ENCODE data around the gene GUCA1A. TPM values are rescaled to one million over a fixed set of nuclear protein-coding genes. Genes with fewer than 3 reads are reported as not detected.
A peak's percentile ranks its signal among the peaks of the same experiment; 100 is the strongest.

Gene GUCA1A
- total RNA-seq, 3 donors from 2014 or later, result not detected

GRCh38 chr6:42221546-42221945 lies 48.4 kb downstream of the GUCA1A start:
- peaks cover 23% of the 10 kb centered on the region for H3K4me1 Mint-ChIP-seq (ENCODE audit: low read depth)
- H3K4me3 Mint-ChIP-seq, result no peak overlapping the region
- no peak for DNase-seq
- H3K36me3 Mint-ChIP-seq (ENCODE audit: insufficient read depth), result peaks cover 3% of the 10 kb centered on the region
- ATAC-seq, result no peak
- H3K27me3 Mint-ChIP-seq (ENCODE audit: low read depth), result no peaks in the 10 kb centered on the region
- H3K9me3 Mint-ChIP-seq, result no peaks in the 10 kb centered on the region

GRCh38 chr6:42222448-42222847 lies 49.3 kb downstream of the GUCA1A start:
- Mint-ChIP-seq H3K27me3 (ENCODE audit: low read depth) (no peaks in the 10 kb centered on the region), H3K4me3 (no peak overlapping the region), H3K36me3 (ENCODE audit: insufficient read depth) (peaks cover 3% of the 10 kb centered on the region), H3K9me3 (no peaks in the 10 kb centered on the region), H3K4me1 (ENCODE audit: low read depth) (peaks cover 18% of the 10 kb centered on the region)
- DNase-seq (no peak), ATAC-seq (no peak)

- H3K9me3 Mint-ChIP-seq, result no peaks in the 10 kb centered on the region
- no peaks in the 10 kb centered on the region for H3K27me3 Mint-ChIP-seq (ENCODE audit: low read depth)
- H3K4me3 Mint-ChIP-seq, result peak overlapping the region; percentile 47
- peaks cover 15% of the 10 kb centered on the region for H3K4me1 Mint-ChIP-seq (ENCODE audit: low read depth)
- DNase-seq (no peak), ATAC-seq (peak; percentile 100)
- H3K36me3 Mint-ChIP-seq (ENCODE audit: insufficient read depth), result peaks cover 3% of the 10 kb centered on the region
These were observed 51.3 kb downstream of the GUCA1A start for GRCh38 chr6:42224222-42225028.

GRCh38 chr6:42225029-42225339 lies 51.8 kb downstream of the GUCA1A start:
- ATAC-seq, result no peak
- H3K36me3 Mint-ChIP-seq (ENCODE audit: insufficient read depth), result peaks cover 3% of the 10 kb centered on the region
- peaks cover 15% of the 10 kb centered on the region for H3K4me1 Mint-ChIP-seq (ENCODE audit: low read depth)
- H3K27me3 Mint-ChIP-seq (ENCODE audit: low read depth), result no peaks in the 10 kb centered on the region
- H3K9me3 Mint-ChIP-seq, result no peaks in the 10 kb centered on the region
- DNase-seq, result no peak
- H3K4me3 Mint-ChIP-seq, result no peak overlapping the region

GRCh38 chr6:42225419-42225818 lies 52.3 kb downstream of the GUCA1A start:
- DNase-seq (no peak), ATAC-seq (no peak)
- Mint-ChIP-seq H3K36me3 (ENCODE audit: insufficient read depth) (peaks cover 6% of the 10 kb centered on the region), H3K4me3 (no peak overlapping the region), H3K9me3 (no peaks in the 10 kb centered on the region), H3K27me3 (ENCODE audit: low read depth) (no peaks in the 10 kb centered on the region), H3K4me1 (ENCODE audit: low read depth) (peaks cover 15% of the 10 kb centered on the region)

GRCh38 chr6:42226161-42226611 lies 53.0 kb downstream of the GUCA1A start:
- Mint-ChIP-seq H3K4me1 (ENCODE audit: low read depth) (peaks cover 15% of the 10 kb centered on the region), H3K4me3 (no peak overlapping the region), H3K9me3 (no peaks in the 10 kb centered on the region), H3K36me3 (ENCODE audit: insufficient read depth) (peaks cover 6% of the 10 kb centered on the region), H3K27me3 (ENCODE audit: low read depth) (no peaks in the 10 kb centered on the region)
- DNase-seq (no peak), ATAC-seq (no peak)

GRCh38 chr6:42226645-42227143 lies 53.5 kb downstream of the GUCA1A start:
- ATAC-seq, result no peak
- H3K9me3 Mint-ChIP-seq, result no peaks in the 10 kb centered on the region
- peaks cover 15% of the 10 kb centered on the region for H3K4me1 Mint-ChIP-seq (ENCODE audit: low read depth)
- peaks cover 6% of the 10 kb centered on the region for H3K36me3 Mint-ChIP-seq (ENCODE audit: insufficient read depth)
- no peaks in the 10 kb centered on the region for H3K27me3 Mint-ChIP-seq (ENCODE audit: low read depth)
- H3K4me3 Mint-ChIP-seq, result no peak overlapping the region
- DNase-seq, result no peak

GRCh38 chr6:42227173-42227850 lies 54.1 kb downstream of the GUCA1A start:
- Mint-ChIP-seq H3K9me3 (no peaks in the 10 kb centered on the region), H3K4me3 (no peak overlapping the region), H3K27me3 (ENCODE audit: low read depth) (no peaks in the 10 kb centered on the region), H3K4me1 (ENCODE audit: low read depth) (peaks cover 15% of the 10 kb centered on the region), H3K36me3 (ENCODE audit: insufficient read depth) (peaks cover 6% of the 10 kb centered on the region)
- ATAC-seq (no peak), DNase-seq (no peak)

GRCh38 chr6:42228305-42228704 lies 55.1 kb downstream of the GUCA1A start:
- Mint-ChIP-seq H3K4me3 (no peak overlapping the region), H3K9me3 (no peaks in the 10 kb centered on the region)

More at GRCh38 chr6:42228305-42228704, 55.1 kb downstream of the GUCA1A start:
- H3K27me3 Mint-ChIP-seq (ENCODE audit: low read depth), result no peaks in the 10 kb centered on the region
- ATAC-seq (no peak), DNase-seq (no peak)
- peaks cover 9% of the 10 kb centered on the region for H3K36me3 Mint-ChIP-seq (ENCODE audit: insufficient read depth)
- H3K4me1 Mint-ChIP-seq (ENCODE audit: low read depth), result peaks cover 15% of the 10 kb centered on the region

Other genes starting within 250 kb of the GUCA1A start
- 100 to 1,000 TPM; 424 to 518 (median 474) TPM for gene CCND3, start 231.6 kb upstream of the GUCA1A start, total RNA-seq
- gene TAF8, start 122.8 kb upstream of the GUCA1A start, total RNA-seq, result 10 to 100 TPM; 35.7 to 39.9 (median 38.2) TPM
- under 1 TPM; 0.11 to 0.30 (median 0.29) TPM for gene C6orf132, start 30.7 kb upstream of the GUCA1A start, total RNA-seq
- gene GUCA1B, start 21.6 kb downstream of the GUCA1A start, total RNA-seq, result 1 to 10 TPM in 2 of 3 donors, under 1 TPM in 1; 0.47 to 1.8 (median 1.2) TPM
- 10 to 100 TPM; 49.7 to 54.1 (median 52.1) TPM for gene MRPS10, start 44.5 kb downstream of the GUCA1A start, total RNA-seq

All from activated T-cell treated with anti-CD3 and anti-CD28 coated beads, Interleukin-2, amount 50 U/mL, for 4 hours (primary cell).